Iris pigment epithelial cell (primary cell): Measurements from ENCODE around the gene ATP6V0E1.

Experiments
- DNase-seq: peaks from one replicate; pipeline ENCODE4 v3.0.0-alpha.2; 2011; ENCODE audit warnings: low read depth

Gene ATP6V0E1

DNA sequence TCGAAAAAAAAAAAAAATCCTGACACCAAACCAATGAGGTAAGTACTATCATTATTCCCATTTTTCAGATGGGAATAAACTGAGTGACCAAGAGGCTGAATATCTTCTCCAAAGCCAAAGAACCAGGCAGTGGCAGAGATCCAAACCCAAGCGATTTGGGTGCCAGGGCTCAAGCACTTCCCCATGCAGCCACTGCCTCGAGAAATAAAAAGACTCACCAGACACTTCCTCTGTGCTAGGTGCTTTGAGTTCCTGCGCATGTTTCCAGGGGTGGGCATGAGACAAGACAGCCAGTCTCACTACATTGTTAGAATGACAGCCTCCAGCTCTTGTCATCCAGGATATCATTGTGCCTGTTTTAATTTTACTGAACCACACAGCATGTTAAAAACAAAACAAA lies 26.6 kb upstream of the ATP6V0E1 start:
- DNase-seq = no peak

GRCh38 chr5:172957458-172957857 lies 26.1 kb upstream of the ATP6V0E1 start:
- DNase-seq = no peak

GRCh38 chr5:172958331-172959046 lies 25.1 kb upstream of the ATP6V0E1 start:
- DNase-seq = peak; percentile 65

GRCh38 chr5:172959824-172960799 lies 23.5 kb upstream of the ATP6V0E1 start:
- DNase-seq = no peak

- no peak for DNase-seq
Measured at GRCh38 chr5:172969921-172970320, 13.7 kb upstream of the ATP6V0E1 start.

GRCh38 chr5:172971482-172971881 lies 12.1 kb upstream of the ATP6V0E1 start:
- DNase-seq = no peak

DNA sequence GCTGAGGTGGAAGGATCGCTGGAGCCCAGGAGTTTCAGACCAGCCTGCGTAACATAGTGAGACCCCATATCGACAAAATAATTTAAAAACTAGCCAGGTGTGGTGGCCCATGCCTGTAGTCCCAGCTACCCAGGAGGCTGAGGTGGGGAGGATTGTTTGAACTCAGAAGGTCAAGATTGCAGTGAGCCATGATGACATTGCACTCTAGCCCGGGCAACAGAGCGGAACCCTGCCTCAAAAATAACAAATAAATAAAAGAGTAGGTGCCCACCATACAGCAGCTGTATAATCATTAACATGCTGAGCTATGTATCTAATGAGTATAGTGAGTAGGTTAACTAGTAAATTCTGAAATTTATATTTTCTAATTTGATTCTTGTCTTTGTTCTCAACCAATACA lies 11.0 kb upstream of the ATP6V0E1 start:
- no peak for DNase-seq

- peak; percentile 79 for DNase-seq
Measured at GRCh38 chr5:172973127-172973916, 10.2 kb upstream of the ATP6V0E1 start.

DNA sequence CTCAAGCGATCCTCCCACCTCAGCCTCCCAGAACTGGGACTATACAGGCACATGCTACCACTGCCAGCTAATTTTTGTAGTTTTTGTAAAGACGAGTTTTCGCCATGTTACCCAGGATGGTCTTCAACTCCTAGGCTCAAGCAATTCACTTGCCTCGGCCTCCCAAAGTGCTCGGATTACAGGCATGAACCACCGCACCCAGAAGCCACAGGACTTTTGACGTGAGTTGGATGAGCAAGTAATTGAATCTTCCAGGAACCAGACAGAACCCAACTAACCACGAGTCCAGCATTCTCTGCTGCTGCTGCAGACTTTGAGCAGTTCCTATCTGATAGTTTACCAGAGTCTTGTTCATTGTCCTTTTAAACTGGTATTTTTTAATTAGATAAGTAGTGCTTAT lies 9.6 kb upstream of the ATP6V0E1 start:
- peak; percentile 82 for DNase-seq

DNA sequence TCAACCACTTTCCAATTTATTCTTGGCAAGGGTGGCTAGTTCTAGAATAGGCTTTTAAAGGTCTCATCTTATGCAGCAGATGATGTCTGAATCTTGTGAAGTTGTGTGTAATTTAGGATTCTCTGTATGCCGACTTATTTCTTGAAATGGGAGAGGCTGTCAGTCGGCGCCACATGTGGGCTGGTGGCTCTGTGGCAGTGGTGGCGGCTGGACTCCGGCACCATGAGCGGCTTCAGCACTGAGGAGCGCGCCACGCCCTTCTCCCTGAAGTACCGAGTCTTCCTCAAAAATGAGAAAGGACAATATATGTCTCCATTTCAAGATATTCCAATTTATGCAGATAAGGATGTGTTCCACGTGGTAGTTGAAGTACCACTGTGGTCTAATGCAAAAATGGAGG lies 8.3 kb upstream of the ATP6V0E1 start:
- DNase-seq = no peak

GRCh38 chr5:172979778-172980177 lies 3.8 kb upstream of the ATP6V0E1 start:
- peak; percentile 74 for DNase-seq

DNA sequence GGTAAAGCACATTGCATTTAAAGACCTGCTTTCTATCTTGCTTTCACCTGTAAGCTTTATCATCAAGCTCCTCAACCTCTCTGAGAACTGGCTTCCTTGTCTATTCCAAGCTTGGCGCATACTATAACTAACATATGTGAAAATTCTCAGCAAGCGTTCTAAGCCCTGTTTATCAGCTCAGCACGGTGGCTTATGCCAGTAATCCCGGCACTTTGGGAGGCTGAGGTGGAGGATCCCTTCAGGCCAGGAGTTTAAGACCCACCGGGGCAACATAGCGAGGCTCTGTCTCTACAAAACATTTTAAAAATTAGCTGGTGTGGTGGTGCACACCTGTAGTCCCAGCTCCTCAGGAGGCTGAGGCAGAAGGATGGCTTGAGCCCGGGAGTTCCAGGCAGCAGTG lies 1.6 kb upstream of the ATP6V0E1 start:
- DNase-seq = no peak

GRCh38 chr5:172984244-172984953 lies 828 bp downstream of the ATP6V0E1 start:
- peak; percentile 97 for DNase-seq

GRCh38 chr5:172985596-172985995 lies 2.0 kb downstream of the ATP6V0E1 start:
- no peak for DNase-seq

GRCh38 chr5:172988276-172988675 lies 4.7 kb downstream of the ATP6V0E1 start:
- DNase-seq = no peak

DNA sequence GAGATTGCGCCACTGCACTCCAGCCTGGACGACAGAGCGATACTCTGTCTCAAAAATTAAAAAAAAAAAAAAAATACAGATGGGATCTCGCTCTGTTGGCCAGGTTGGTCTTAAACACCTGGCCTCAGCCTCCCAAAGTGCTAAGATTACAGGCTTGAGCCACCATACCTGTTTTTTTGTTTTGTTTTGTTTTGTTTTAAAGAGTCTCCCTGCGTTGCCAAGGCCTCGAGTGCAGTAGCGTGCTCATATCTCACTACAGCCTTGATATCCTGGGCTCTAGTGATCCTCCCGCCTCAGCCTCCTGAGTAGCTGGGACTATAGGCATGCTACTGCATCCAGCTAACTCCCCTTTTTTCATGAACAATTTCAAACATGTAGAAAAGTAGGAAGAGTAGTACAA lies 7.2 kb downstream of the ATP6V0E1 start:
- no peak for DNase-seq

DNA sequence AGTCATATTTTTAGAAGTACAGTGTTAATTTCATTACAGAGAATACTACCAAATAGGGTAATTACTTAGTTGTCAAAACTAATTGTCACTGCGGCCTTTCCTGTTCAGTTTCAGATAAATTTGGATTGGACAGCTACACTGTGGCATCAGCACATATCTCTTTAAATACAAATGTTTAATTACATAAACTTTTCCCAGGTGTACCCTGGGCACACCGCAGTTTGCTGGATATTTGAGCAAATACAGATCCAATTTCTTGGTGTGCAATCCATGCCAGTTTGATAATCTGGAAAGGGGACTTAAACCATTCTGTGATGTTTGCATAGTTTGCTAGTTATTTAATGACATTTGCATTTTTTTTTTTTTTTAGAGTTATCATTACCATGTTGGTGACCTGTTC lies 10.8 kb downstream of the ATP6V0E1 start:
- DNase-seq = no peak

- DNase-seq = no peak
Measured at GRCh38 chr5:172999372-172999973, 15.9 kb downstream of the ATP6V0E1 start.

GRCh38 chr5:172999974-173000373 lies 16.4 kb downstream of the ATP6V0E1 start:
- no peak for DNase-seq

DNA sequence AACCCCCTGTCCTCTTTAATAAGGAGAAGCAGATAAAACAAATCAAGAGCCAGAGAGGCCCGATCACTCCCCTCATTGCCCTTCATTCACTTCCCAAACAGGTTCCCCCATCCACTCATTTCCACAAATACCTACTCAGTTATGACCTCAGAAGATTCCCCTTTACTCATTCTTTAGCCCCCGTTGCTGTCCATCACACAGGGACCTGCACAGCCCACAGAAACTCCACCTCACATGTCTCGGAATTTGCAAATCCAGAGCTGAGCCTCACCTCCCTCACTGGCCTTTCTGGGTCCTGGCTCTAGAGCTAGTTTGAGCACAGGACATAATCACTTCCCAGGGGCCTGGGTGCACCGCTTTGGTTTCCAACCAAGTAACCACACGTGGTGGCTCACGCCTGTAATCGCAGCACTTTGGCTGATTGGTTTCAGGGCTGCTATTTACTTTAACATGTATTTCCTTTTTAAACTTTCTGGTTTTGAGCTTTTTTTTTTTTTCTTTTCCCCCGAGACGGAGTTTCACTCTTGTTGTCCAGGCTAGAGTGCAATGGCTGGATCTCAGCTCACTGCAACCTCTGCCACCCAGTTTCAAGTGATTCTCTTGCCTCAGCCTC lies 17.8 kb downstream of the ATP6V0E1 start:
- DNase-seq = no peak

GRCh38 chr5:173003360-173003759 lies 19.8 kb downstream of the ATP6V0E1 start:
- DNase-seq = no peak
